ENCODE results near the gene SRPK2.

The SRPK2 gene

GRCh38 chr7:105126436-105126975, 262.2 kb downstream of the SRPK2 start:
- no peak for DNase-seq

- no peak for DNase-seq
These were observed 263.0 kb downstream of the SRPK2 start for GRCh38 chr7:105125745-105126144.

- DNase-seq = no peak
These were observed 266.1 kb downstream of the SRPK2 start for GRCh38 chr7:105122619-105123018.

- DNase-seq = no peak
These were observed 269.8 kb downstream of the SRPK2 start for GRCh38 chr7:105118612-105119600.

- no peak for DNase-seq
These were observed 276.0 kb downstream of the SRPK2 start for GRCh38 chr7:105112440-105113418.

GRCh38 chr7:105107458-105107857, 281.3 kb downstream of the SRPK2 start:
- DNase-seq = no peak

GRCh38 chr7:105106473-105106872, 282.2 kb downstream of the SRPK2 start:
- no peak for DNase-seq

- no peak for DNase-seq
These were observed 283.1 kb downstream of the SRPK2 start for GRCh38 chr7:105105579-105105978.

GRCh38 chr7:105102557-105103352, 286.0 kb downstream of the SRPK2 start:
- DNase-seq = no peak

GRCh38 chr7:105101864-105102263, 286.9 kb downstream of the SRPK2 start:
- no peak for DNase-seq

GRCh38 chr7:105098863-105099515, 289.7 kb downstream of the SRPK2 start:
- DNase-seq = no peak

GRCh38 chr7:105097619-105098018, 291.1 kb downstream of the SRPK2 start:
- no peak for DNase-seq

GRCh38 chr7:105096306-105096705, 292.4 kb downstream of the SRPK2 start:
- DNase-seq = no peak

- DNase-seq = no peak
These were observed 293.8 kb downstream of the SRPK2 start for GRCh38 chr7:105094966-105095365.

GRCh38 chr7:105088456-105088855, 300.3 kb downstream of the SRPK2 start:
- DNase-seq = no peak

- DNase-seq = no peak
These were observed 300.7 kb downstream of the SRPK2 start for GRCh38 chr7:105087981-105088380.

GRCh38 chr7:105086850-105087249, 301.9 kb downstream of the SRPK2 start:
- no peak for DNase-seq

- DNase-seq = no peak
These were observed 304.1 kb downstream of the SRPK2 start for GRCh38 chr7:105084581-105084980.

GRCh38 chr7:105079348-105079747, 309.4 kb downstream of the SRPK2 start:
- no peak for DNase-seq

- DNase-seq = no peak
These were observed 315.6 kb downstream of the SRPK2 start for GRCh38 chr7:105073143-105073542.

- DNase-seq = no peak
These were observed 319.8 kb downstream of the SRPK2 start for GRCh38 chr7:105068886-105069285.

GRCh38 chr7:105067691-105068090, 321.0 kb downstream of the SRPK2 start:
- no peak for DNase-seq
